GM21737 (cell line): ENCODE data around the gene NMNAT2.
"Not testable (repeated sequence)": the region's sequence is repeated elsewhere in the genome, so short reads cannot be mapped to it uniquely, and the experiment has no call there.

Source experiments
- ATAC-seq: cut with Tn5 transposase; IDR thresholded peaks from one replicate; pipeline ENCODE4 v1.9.1; 2021; ENCODE audit warnings: mild to moderate bottlenecking, moderate library complexity; ENCODE audit not compliant: unreplicated experiment

NMNAT2 gene

DNA sequence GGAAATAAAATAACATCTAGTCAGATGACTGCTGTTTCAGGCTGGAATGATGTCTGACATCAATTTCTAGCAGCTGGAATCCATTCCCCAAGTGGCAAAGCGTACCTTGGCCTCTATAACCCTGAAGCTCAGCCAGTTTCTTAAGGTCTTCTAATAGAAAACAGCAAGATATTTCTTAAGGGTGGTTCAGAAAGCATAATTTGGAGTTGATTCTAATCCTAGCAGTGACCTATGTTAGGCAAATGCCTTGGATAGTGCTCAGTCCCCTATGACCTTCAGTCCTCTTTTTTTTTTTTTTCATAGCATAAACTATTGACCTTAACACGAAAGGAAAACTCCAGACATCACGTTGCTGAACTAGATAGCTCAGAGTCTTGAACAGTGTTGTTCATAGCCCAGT lies 175.6 kb downstream of the NMNAT2 start:
- ATAC-seq, result no peak

DNA sequence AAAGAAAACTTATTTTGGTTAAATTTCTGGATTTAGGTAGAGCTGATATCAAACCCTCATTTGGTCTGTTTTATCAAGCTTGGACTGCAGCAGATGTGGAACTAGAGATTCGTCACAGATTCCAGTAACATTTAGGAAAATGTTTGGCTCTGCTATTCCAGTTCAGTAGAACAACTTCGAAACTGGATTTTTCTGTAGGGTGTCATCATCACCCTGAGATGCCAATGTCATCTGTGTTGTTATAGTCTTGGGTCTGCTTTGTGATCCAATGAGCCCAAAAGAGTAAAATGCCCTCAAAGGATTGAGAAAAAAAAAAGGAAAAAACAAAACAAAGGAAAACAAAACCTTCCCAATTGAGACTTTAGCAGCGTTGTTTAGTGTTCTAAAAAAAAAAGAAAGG lies 176.7 kb downstream of the NMNAT2 start:
- no peak for ATAC-seq

DNA sequence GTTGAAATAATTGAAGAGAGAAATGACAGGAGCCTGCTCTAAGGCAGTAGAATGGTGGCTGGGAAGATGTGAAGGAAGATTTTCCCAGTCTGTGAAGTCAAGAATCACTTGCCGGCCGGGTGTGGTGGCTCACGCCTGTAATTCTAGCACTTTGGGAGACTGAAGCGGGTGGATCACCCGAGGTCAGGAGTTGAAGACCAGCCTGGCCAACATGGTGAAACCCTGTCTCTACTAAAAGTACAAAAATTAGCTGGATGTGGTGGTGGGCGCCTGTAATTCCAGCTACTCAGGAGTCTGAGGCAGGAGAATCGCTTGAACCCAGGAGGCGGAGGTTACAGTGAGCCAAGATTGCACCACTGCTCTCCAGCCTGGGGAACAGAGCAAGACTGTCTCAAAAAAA lies 177.3 kb downstream of the NMNAT2 start:
- ATAC-seq, result not testable (repeated sequence)

DNA sequence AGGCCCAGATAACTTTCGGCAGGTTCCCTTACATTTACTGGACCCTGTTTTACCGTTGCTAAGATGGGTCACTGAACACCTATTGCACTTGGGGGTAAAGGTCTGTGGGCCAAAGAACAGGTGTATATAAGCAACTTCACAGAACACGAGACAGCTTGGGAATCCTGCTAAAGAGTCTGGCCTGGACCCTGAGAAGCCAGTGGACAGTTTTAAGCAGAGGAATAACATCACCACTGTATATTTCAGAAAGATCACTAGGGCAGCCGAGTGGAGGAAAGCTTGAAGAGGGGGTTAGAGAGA lies 177.7 kb downstream of the NMNAT2 start:
- ATAC-seq, result no peak

DNA sequence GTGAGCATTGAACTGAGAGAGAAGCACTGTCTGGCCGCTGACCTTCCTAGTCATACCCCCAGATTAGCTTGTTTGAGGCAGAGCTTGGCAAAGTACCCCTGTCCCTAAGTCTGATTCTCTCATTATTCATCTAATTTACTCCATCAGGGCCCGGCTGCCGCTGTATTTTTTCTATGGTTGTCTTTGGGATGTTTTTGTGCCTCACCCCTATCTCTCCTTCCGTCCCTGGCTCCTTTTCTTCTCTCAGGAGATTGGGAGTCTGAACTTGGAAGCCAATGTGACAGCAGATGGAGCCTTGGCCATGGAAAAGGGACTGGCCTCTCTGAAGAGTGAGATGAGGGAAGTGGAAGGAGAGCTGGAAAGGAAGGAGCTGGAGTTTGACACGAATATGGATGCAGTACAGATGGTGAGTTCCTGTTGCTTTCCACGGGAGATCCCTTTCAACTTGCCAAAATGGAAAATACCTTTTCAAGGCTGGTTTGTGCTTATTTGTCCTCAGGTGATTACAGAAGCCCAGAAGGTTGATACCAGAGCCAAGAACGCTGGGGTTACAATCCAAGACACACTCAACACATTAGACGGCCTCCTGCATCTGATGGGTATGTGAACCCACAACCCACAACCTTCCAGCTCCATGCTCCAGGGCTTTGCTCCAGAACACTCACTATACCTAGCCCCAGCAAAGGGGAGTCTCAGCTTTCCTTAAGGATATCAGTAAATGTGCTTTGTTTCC lies 178.2 kb downstream of the NMNAT2 start:
- no peak for ATAC-seq

DNA sequence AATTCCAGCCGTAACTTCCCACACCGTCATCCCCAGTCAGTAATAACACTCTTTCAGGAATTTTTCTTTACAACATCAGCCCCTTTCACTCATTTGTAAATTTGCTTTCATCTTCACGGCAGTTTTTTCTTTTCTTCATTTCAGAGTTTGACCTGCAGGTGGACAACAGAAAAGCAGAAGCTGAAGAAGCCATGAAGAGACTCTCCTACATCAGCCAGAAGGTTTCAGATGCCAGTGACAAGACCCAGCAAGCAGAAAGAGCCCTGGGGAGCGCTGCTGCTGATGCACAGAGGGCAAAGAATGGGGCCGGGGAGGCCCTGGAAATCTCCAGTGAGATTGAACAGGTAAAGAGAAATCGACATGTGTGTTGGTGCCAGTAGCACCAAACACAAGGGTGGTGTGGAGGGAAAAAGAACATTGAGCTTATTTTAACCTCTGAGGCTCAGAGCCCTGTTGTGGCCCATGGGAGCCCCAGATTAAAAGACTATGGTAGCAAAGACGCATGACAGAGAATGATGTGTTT lies 178.9 kb downstream of the NMNAT2 start:
- ATAC-seq, result no peak

DNA sequence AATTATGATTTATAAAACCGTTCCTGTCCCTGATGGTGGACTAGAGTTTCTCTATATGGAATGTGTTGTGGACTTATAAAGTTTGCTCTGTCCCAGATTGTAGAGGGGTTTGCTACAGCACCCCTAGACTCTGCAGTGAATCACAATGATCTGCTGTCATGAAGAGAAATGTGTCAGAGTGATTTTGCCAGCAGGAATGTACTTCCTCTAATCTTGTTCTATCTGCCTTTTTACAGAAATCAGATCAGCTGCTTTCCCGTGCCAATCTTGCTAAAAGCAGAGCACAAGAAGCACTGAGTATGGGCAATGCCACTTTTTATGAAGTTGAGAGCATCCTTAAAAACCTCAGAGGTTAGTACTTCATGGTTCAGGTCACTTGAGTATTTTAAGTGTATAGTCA lies 180.1 kb downstream of the NMNAT2 start:
- ATAC-seq, result no peak

DNA sequence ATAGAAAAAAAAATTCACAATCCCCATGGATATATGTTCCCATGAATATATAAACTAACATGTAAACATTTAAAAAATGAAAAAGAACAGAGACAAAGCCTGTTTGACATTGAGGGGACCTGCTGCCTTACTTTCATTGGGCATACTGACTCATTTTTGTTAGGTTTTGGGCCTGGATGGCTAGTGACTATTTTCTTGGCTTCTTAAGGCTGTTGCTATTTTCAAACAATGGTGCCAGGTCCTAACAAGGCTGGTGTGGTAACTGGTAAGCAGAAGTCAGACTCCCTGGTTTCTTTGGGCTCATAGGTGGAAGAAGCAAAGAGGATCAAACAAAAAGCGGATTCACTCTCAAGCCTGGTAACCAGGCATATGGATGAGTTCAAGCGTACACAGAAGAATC lies 181.1 kb downstream of the NMNAT2 start:
- no peak for ATAC-seq

DNA sequence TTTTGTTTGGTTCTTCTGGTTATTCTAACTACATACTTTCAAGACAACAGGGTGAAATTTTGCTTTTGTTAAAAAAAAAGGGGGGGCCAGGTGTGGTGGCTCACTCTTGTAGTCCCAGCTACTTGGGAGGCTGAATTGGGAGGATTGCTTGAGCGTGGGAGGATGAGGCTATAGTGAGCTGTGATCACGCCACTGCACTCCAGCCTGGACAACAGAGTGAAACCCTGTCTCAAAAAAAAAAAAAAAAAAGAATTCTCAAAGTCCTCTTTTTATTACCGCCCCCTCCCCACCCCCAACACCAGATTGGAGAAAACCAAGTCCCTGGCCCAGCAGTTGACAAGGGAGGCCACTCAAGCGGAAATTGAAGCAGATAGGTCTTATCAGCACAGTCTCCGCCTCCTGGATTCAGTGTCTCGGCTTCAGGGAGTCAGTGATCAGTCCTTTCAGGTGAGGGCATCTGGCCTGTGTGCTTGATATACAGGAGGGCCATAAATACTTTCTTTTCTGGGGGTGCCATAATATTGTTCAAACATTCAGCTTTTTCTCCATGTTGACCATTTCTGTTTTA lies 181.9 kb downstream of the NMNAT2 start:
- no peak for ATAC-seq

DNA sequence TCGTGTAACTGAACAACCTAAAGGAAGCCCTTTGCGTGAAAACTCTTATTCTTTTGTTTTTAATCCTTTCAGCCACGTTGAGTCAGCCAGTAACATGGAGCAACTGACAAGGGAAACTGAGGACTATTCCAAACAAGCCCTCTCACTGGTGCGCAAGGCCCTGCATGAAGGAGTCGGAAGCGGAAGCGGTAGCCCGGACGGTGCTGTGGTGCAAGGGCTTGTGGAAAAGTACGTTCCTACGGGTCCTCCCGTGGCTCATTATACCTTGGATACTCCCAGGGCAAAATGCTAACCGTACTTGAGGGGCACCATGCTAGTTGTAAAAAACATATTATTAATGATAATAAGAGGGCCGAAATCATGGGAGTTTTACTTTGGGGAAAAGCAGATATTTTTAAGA lies 182.7 kb downstream of the NMNAT2 start:
- ATAC-seq, result no peak

DNA sequence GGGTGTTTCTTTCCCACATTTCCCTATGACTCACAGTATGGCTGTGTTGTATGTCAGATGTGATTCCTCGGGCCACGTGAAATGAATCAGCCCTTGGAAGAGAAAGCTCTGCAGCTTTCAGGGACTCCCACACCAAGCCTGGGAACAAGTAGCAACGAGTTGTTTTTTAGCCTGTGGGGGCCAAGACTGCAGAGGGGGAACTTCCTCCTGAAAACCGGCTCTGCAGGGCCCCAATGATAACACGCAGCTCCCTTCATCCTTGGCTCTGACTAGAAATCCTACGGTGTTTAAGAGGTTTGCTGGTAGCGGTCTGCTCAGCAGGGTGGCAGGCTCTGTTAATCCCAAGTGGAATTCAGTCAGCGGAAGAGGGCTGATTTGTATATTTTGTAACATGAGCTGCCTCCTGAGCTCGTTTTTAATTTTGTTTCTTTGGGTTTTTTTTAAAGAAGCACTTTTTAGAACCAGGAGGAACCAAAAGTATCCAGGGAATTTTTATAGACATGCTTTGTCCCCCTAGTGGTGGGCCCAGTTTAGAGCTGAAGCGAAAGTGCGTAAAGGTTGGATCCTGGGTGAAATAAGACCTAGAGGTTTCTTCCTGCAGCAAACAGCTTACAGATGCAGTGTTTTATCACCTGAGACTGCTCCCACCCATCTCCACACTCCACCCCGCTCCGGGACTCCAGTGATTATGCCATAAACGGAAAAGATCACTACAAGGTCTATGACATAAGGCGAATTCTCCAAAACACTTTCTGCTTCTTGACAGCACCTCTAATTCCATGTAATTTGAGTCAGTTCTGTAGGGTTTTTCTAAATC lies 183.3 kb downstream of the NMNAT2 start:
- ATAC-seq, result no peak

DNA sequence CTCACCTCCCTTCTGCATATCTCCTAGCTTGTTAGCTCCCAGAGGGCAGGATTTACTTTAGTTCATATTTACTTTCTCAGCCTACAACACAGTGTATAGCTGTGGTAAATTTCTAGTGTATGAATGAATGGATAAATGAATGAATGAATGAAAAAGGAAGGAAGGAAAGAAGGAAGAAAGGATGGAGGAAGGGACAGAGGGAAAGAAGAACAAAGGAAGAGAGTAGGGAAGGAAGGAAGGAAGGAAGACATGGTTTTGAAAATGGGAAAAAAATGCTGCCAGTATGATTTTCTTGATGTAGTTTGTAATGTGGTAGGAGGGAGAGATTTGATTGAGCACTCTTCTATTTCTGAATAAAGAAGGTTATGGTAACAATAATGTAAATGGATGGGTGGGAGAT lies 185.1 kb downstream of the NMNAT2 start:
- ATAC-seq, result no peak

DNA sequence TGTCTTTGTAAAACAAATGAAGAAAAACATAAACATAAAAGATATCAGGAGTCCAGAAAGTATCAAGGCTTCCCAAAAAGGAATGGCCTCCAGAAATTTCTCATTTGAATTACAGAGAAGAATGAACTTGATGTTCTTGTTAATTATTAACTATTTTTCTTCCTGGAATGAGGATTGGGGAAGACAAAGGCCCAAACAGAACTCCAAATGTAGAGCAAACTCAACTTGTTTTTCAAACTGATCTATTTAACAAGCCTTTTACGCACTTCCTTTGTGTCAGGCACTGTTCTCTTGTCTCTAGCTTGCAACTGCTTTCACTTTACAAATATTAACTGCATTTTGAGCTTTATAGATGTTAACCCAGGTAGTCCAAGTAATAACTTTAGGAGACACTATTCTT lies 186.6 kb downstream of the NMNAT2 start:
- no peak for ATAC-seq

DNA sequence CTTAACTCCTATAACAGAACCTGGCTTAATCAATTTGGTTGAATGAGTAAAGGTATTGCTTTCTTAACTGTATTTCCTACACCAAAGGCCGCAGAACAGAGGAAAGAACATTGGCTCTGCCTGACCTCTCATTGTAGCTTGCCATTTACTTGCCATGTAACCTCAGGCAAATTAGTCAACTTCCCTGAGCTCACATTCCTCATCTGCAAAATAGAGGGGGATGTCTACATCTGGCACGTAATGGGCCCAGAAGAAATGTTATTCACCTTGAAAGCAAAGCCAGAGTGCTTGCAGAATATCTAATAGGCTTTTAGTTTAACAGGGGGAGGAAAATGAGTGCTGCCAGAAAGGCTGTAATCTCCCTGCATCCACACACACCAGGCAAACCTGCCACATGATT lies 187.8 kb downstream of the NMNAT2 start:
- no peak for ATAC-seq

DNA sequence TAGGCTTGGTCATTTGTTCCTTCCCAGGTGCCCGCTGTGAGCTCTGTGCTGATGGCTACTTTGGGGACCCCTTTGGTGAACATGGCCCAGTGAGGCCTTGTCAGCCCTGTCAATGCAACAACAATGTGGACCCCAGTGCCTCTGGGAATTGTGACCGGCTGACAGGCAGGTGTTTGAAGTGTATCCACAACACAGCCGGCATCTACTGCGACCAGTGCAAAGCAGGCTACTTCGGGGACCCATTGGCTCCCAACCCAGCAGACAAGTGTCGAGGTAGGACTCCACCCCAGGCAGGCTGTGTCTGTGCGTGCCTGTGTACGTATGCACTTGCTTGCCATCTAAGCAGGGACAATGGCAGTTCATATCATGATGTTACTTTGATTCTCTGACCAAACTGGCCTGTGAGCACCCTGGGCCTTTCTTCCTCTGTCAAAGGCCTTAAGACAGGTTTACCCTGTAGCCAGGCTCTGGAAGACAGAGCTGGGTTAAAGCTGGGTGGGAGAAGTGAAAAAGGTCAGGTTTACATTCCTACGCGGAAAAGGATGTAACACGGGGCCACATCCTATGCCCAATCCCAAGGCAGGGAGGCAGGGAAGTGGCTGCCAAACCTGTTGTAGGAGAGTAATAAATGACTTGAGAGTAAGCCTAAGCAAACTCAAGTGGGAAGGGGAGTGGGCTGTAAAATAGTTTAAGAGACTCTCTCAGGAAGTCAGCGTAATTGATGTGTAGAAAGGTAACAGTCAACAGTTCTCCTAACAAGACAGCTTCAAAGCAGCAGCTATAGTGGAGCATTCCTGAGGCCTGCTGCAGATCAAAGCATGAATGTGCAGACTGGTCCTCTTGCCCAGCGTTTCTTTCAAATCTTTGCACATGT lies 189.6 kb downstream of the NMNAT2 start:
- ATAC-seq, result no peak

DNA sequence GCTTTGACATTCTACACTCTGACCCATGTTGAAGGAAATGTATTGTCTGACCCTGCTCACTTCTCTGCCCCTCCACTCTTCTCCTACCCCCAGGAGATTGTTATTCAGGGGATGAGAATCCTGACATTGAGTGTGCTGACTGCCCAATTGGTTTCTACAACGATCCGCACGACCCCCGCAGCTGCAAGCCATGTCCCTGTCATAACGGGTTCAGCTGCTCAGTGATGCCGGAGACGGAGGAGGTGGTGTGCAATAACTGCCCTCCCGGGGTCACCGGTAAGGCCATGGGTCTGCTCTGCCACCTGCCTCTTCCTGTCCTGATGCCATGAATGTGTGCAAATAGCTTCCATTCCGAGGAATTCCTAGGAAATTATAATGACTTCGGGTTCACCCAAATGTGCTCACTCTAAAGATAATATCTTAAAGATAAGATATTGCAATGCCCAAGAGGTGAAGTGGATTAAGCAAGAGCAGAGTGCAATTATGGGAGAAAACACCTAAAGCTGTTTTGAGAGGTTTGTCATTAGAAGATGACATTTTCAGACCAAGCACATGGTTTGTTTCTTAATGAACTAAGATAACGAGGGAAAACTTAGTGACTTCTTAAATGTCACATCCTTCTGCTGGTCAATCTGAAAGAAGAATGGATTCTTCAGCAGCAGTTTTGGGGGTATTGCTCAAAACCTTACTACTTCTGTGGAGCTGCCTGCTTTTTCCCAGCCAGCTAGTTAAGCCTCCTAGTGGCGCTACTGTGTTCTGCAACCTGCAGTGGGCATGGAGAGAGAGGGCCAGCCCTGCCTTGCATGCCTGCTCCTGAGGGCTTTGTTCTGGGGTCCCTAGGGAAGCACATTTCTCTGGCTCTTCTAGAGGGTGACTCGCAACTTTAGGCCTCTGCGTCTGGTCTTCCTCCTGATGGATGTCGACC lies 190.5 kb downstream of the NMNAT2 start:
- ATAC-seq, result no peak

DNA sequence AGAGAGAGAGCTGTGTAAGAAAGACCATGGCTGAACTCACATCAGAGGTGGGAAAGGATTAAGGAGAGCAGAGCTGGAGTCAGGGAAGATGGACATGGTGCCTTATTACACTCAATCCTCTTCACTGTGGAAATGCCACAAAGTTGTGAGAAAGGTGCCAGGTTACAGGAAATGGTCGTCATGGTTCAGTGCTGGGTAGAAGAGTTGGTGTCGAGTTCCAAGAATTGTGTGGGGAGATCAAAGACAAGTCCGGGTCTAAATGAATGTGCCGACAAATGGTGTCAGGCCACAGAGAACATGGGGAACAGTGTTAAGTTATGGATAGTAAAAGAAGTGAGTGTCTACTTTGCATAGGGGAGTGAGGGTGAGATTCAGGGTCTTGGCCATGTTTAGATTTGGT lies 191.2 kb downstream of the NMNAT2 start:
- ATAC-seq, result no peak

DNA sequence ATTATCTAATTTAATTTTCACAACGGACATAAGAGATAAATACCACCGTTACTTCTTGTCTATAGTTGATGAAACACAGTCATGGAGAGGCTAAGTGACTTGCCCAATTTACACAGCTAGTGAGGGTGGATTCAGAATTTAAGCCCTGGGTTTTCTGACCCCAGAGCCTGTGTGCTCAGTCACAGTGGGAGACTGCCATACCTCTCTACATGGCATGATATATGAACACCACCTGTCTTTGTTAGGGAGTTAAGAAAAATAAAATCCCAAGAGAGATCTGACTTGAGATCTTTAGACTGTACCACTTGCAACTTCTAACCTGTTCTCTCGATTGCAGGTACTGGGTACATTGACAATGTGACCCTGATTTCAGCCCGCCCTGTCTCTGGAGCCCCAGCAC lies 191.8 kb downstream of the NMNAT2 start:
- no peak for ATAC-seq

DNA sequence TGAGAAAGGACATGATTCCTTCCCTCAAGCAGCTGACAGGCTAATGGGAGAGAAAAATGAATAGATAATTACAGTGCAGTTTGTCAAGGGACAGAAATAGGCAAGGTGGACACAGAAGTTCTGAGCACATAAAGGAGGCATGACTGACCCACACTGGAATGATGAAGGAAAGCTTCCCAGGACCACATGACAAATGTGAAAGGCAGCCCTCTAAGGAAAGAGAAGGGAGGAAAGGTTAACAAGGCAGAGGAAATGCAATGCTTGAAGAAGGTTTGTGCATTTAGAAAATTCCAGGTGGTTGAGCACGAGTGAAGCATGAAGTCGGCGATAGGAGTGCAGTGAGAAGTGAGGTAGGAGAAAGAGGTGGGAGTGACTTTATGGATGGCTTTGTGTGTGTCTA lies 194.7 kb downstream of the NMNAT2 start:
- ATAC-seq, result no peak

DNA sequence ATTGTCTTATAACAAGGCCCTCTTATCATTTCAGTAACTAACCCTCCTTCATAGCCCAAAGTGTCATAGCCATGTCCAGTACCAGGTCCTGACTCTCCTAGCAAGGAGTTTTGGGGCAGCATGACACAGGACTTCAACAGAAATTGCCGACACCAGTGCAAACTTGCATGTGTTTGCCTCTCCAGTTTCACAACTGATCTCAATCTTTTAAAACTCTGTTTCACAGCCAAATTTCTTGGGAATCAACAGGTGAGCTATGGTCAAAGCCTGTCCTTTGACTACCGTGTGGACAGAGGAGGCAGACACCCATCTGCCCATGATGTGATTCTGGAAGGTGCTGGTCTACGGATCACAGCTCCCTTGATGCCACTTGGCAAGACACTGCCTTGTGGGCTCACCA lies 195.3 kb downstream of the NMNAT2 start:
- ATAC-seq, result no peak
